IPS DF 19.7 (cell line): Measurements from ENCODE around the gene CANX.

Experiments used
- DNase-seq: peaks from one replicate; pipeline ENCODE4 v3.0.0-alpha.2; 2013; ENCODE audit warnings: low read depth, low spot score

Gene CANX

GRCh38 chr5:179774442-179774841 is 75.7 kb downstream of the CANX start:
- no peak for DNase-seq

GRCh38 chr5:179776411-179776938 is 77.7 kb downstream of the CANX start:
- no peak for DNase-seq

- DNase-seq = no peak
Measured at GRCh38 chr5:179777456-179777855, 78.7 kb downstream of the CANX start.

- DNase-seq = no peak
Measured at GRCh38 chr5:179777909-179778308, 79.1 kb downstream of the CANX start.

- no peak for DNase-seq
Measured at GRCh38 chr5:179778591-179778990, 79.8 kb downstream of the CANX start.

GRCh38 chr5:179779826-179780225 is 81.1 kb downstream of the CANX start:
- no peak for DNase-seq

- DNase-seq = no peak
Measured at GRCh38 chr5:179780362-179780761, 81.6 kb downstream of the CANX start.
